Breast epithelium (tissue), 3 donors: ENCODE data around the gene TDRD10.
A peak's percentile ranks its signal among the peaks of the same experiment; 100 is the strongest.

Experiments
- CTCF ChIP-seq, 3 donors: fragments of 450-650 bp; IDR thresholded peaks; one replicate each; pipeline ENCODE4 v1.5.1; 2016 to 2017; ENCODE audit warnings: antibody characterized with exemption in 3 of 3, mild to moderate bottlenecking in 3 of 3, moderate library complexity in 3 of 3
- POLR2A ChIP-seq: fragments of 450-650 bp; IDR thresholded peaks from one replicate; pipeline ENCODE4 v1.6.1; 2016; ENCODE audit warnings: antibody characterized with exemption, mild to moderate bottlenecking, moderate library complexity

- TF ChIP-seq CTCF (IDR thresholded peaks at IDR 0.05) = peak; percentile 67 to 95 (median 92)
- no peak for TF ChIP-seq POLR2A
These were observed 57.5 kb downstream of the TDRD10 start for GRCh38 chr1:154559466-154560044.
